CD14-positive monocyte (primary cell): ENCODE data around the gene FAM13C. TPM values are rescaled to one million over a fixed set of nuclear protein-coding genes. Genes with fewer than 3 reads are reported as not detected.

Source experiments
- DNase-seq, 3 donors: peaks; one replicate each; pipeline ENCODE4 v3.0.0-alpha.2; 2011 to 2022
- H2AFZ ChIP-seq: 2 replicates; pipeline ENCODE4 v1.6.0; 2012; ENCODE audit warnings: mild to moderate bottlenecking, low read depth, low read length, inconsistent platforms; ENCODE audit not compliant: insufficient read depth, poor library complexity, severe bottlenecking
- H3K27ac ChIP-seq, 2 donors: 1 replicate in 1 of 2; 2 replicates in 1 of 2; pipeline ENCODE4 v1.5.1; 2012 to 2013; ENCODE audit warnings: low read length in 2 of 2, control low read depth in 1 of 2, inconsistent platforms in 1 of 2, low read depth in 1 of 2, mild to moderate bottlenecking in 1 of 2
- H3K27me3 ChIP-seq, 2 donors: one replicate each; pipeline versions ENCODE4 v1.6.0 to v1.6.1; 2011 to 2013; ENCODE audit warnings: low read length in 2 of 2; ENCODE audit not compliant: control insufficient read depth in 2 of 2, insufficient read depth in 2 of 2
- H3K36me3 ChIP-seq, 2 donors: replicated peaks in 1 of 2; 1 replicate in 1 of 2; 2 replicates in 1 of 2; pipeline versions ENCODE4 v1.5.1 to v1.6.1; 2012 to 2013; ENCODE audit warnings: low read length in 2 of 2, control low read depth in 1 of 2, inconsistent platforms in 1 of 2, mild to moderate bottlenecking in 1 of 2; ENCODE audit not compliant: insufficient read depth in 2 of 2, control insufficient read depth in 1 of 2
- H3K4me1 ChIP-seq, 2 donors: 1 replicate in 1 of 2; 2 replicates in 1 of 2; pipeline versions ENCODE4 v1.5.1 to v1.6.1; 2012 to 2013; ENCODE audit warnings: low read length in 2 of 2, control low read depth in 1 of 2, inconsistent platforms in 1 of 2, mild to moderate bottlenecking in 1 of 2, moderate library complexity in 1 of 2; ENCODE audit not compliant: insufficient read depth in 2 of 2, control insufficient read depth in 1 of 2
- H3K4me2 ChIP-seq: replicated peaks from 2 replicates; pipeline ENCODE3; 2012; ENCODE audit warnings: low read length, moderate library complexity, mild to moderate bottlenecking; ENCODE audit not compliant: poor library complexity, severe bottlenecking; ENCODE audit errors: extremely low read depth
- H3K4me3 ChIP-seq, 3 experiments: fragments of 200-600 bp in 1 of 3; sonication (generic) in 1 of 3; replicated peaks in 1 of 3; 1 replicate in 2 of 3; 2 replicates in 1 of 3; pipeline ENCODE4 v1.5.1; 2011 to 2013; ENCODE audit warnings: low read length in 3 of 3, mild to moderate bottlenecking in 3 of 3, control low read depth in 2 of 3, low read depth in 2 of 3, inconsistent platforms in 1 of 3, moderate library complexity in 1 of 3
- H3K79me2 ChIP-seq: 2 replicates; pipeline ENCODE4 v1.6.0; 2012; ENCODE audit warnings: mild to moderate bottlenecking, control low read depth, inconsistent platforms, low read length, moderate library complexity; ENCODE audit not compliant: insufficient read depth
- H3K9ac ChIP-seq: 2 replicates; pipeline ENCODE4 v1.6.0; 2017; ENCODE audit warnings: low read length, mild to moderate bottlenecking; ENCODE audit not compliant: insufficient read depth, poor library complexity, severe bottlenecking
- H3K9me3 ChIP-seq, 2 donors: replicated peaks in 1 of 2; 1 replicate in 1 of 2; 2 replicates in 1 of 2; pipeline versions ENCODE4 v1.5.1 to v1.6.1; 2012 to 2013; ENCODE audit warnings: low read length in 2 of 2, control low read depth in 1 of 2; ENCODE audit not compliant: control insufficient read depth in 1 of 2, insufficient read depth in 1 of 2
- H4K20me1 ChIP-seq: 2 replicates; pipeline ENCODE4 v1.6.0; 2012; ENCODE audit warnings: mild to moderate bottlenecking, low read length, control low read depth, moderate library complexity; ENCODE audit not compliant: insufficient read depth
- H3K27ac Mint-ChIP-seq, 7 donors: one replicate each; pipeline ENCODE4 v1.8.0; 2020; ENCODE audit warnings: mild to moderate bottlenecking in 7 of 7, mixed read lengths in 7 of 7, moderate library complexity in 6 of 7, inconsistent platforms in 2 of 7
- H3K27me3 Mint-ChIP-seq, 3 donors: one replicate each; pipeline ENCODE4 v1.8.0; 2021 to 2022; ENCODE audit warnings: low read depth in 3 of 3, mild to moderate bottlenecking in 3 of 3, mixed read lengths in 3 of 3, moderate library complexity in 3 of 3, inconsistent platforms in 1 of 3
- H3K36me3 Mint-ChIP-seq, 2 donors: one replicate each; pipeline ENCODE4 v1.8.0; 2020; ENCODE audit warnings: mixed read lengths in 2 of 2, inconsistent platforms in 1 of 2, mild to moderate bottlenecking in 1 of 2
- H3K4me1 Mint-ChIP-seq: one replicate; pipeline ENCODE4 v1.8.0; 2020; ENCODE audit warnings: mild to moderate bottlenecking, mixed read lengths
- H3K4me3 Mint-ChIP-seq, 2 donors: one replicate each; pipeline ENCODE4 v1.8.0; 2020; ENCODE audit warnings: mild to moderate bottlenecking in 2 of 2, mixed read lengths in 2 of 2, moderate library complexity in 1 of 2
- H3K9me3 Mint-ChIP-seq, 7 donors: one replicate each; pipeline ENCODE4 v1.8.0; 2020 to 2022; ENCODE audit warnings: mixed read lengths in 7 of 7, mild to moderate bottlenecking in 6 of 7, moderate library complexity in 6 of 7, inconsistent platforms in 2 of 7
- CTCF ChIP-seq: fragments of 200-600 bp; IDR thresholded peaks from one replicate; pipeline ENCODE4 v1.8.0; 2022; ENCODE audit warnings: antibody characterized with exemption, mild to moderate bottlenecking
- WGBS: methylation state at CpG from one replicate; pipeline ENCODE4 v1.1.5; 2013; ENCODE audit warnings: missing lambda C conversion rate; ENCODE audit not compliant: insufficient coverage; 5-methylcytosine and 5-hydroxymethylcytosine counted together
- intact Hi-C, 2 donors: fragments of 100-400 bp; cut with micrococcal nuclease; formaldehyde crosslinking; loops; one replicate each; pipeline versions ENCODE4 v1.15.0 to v1.15.1; 2023
- polyA plus RNA-seq, 3 donors: library from polyadenylated mRNA; depleted of rRNA in 1 of 3; unstranded in 2 of 3; stranded (reverse) in 1 of 3; fragments of 300-500 nt in 2 of 3; fragments of >200 nt in 1 of 3; fragmentation: Illumina TruSeq in 2 of 3; gene quantifications; 1 replicate in 2 of 3; 2 replicates in 1 of 3; pipeline ENCODE4 v1.2.3, GENCODE V29; 2012 to 2021

The FAM13C gene
- polyA plus RNA-seq, 3 donors, result not detected

DNA sequence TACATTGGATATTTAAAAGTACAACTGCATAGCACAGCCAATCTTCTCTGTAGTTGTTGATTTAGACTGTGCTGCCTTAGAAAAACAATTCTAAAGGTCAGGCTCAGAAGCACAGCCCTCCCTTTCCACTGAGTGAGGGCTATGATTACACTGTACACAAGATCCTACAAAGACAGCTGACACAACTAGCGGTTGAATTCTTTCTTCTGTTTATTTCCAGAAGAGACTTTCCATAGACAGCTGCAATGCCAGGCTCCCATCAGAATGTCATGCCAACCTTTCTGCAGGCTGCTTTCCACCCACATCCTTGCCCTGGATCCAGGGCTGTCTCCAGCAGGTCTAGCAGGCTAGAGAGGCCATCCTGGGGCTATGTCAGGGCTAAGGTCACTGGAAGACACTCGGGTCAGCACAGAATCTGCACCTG is 39.3 kb downstream of the FAM13C start:
- no peak overlapping the region for H2AFZ ChIP-seq
- DNase-seq, result no peak
- H3K9me3 ChIP-seq, result peaks cover 0 to 3% of the 10 kb centered on the region in 2 donors
- H3K4me1 ChIP-seq, result no peaks in the 10 kb centered on the region
- no peak overlapping the region for H3K4me2 ChIP-seq
- no peaks in the 10 kb centered on the region for H3K79me2 ChIP-seq
- TF ChIP-seq CTCF, result no peak
- no peak overlapping the region for H3K27ac Mint-ChIP-seq
- H3K36me3 Mint-ChIP-seq, result no peaks in the 10 kb centered on the region
- H3K27me3 Mint-ChIP-seq, result peaks cover 0 to 2% (median 0%) of the 10 kb centered on the region in 3 donors
- no peaks in the 10 kb centered on the region for H3K4me1 Mint-ChIP-seq
- WGBS, result 94% methylated on average over 2 of the region's 2 CpGs
- no peak overlapping the region for H3K9ac ChIP-seq
- H4K20me1 ChIP-seq, result no peaks in the 10 kb centered on the region
- H3K36me3 ChIP-seq, result no peaks in the 10 kb centered on the region
- peaks cover 0 to 10% (median 2%) of the 10 kb centered on the region in 7 donors for H3K9me3 Mint-ChIP-seq
- no peak overlapping the region for H3K4me3 ChIP-seq
- intact Hi-C loops, result no loop called here
- H3K27ac ChIP-seq, result no peak overlapping the region
- no peak overlapping the region for H3K4me3 Mint-ChIP-seq
- no peaks in the 10 kb centered on the region for H3K27me3 ChIP-seq

DNA sequence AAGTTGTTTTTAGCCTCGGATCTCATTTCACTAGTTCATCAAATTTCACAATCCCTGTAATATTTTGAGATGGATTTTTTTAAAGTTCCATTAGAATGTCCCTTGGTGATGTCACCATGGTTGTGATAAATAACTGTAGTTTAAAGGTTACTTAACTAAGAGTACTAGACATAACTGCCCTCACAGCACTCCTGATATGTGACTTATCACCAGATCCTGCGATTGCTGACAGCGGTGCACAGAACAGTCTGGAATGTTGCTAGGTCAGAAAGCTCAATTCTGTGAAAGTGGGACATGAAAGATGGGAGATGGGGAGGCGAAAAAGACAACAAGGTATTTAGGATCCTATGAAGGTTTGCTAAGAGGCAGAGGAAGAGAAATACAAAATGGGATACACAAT is 40.2 kb downstream of the FAM13C start:
- H3K4me1 ChIP-seq, result no peaks in the 10 kb centered on the region
- 90% methylated on average over 2 of the region's 4 CpGs for WGBS
- intact Hi-C loops, result no loop called here

More for the DNA sequence above, 40.2 kb downstream of the FAM13C start:
- no peak for DNase-seq
- TF ChIP-seq CTCF, result no peak
- H3K36me3 Mint-ChIP-seq, result no peaks in the 10 kb centered on the region
- Histone ChIP-seq H3K27ac (no peak overlapping the region), H3K36me3 (no peaks in the 10 kb centered on the region), H4K20me1 (no peaks in the 10 kb centered on the region), H3K9ac (no peak overlapping the region), H3K4me2 (no peak overlapping the region), H3K4me3 (no peak overlapping the region), H3K79me2 (no peaks in the 10 kb centered on the region), H2AFZ (no peak overlapping the region), H3K9me3 (peaks cover 0 to 3% of the 10 kb centered on the region in 2 donors), H3K27me3 (no peaks in the 10 kb centered on the region)
- H3K27ac Mint-ChIP-seq, result no peak overlapping the region
- H3K4me3 Mint-ChIP-seq, result no peak overlapping the region
- H3K4me1 Mint-ChIP-seq, result no peaks in the 10 kb centered on the region
- peaks cover 0 to 10% (median 2%) of the 10 kb centered on the region in 7 donors for H3K9me3 Mint-ChIP-seq
- H3K27me3 Mint-ChIP-seq, result peaks cover 0 to 2% (median 0%) of the 10 kb centered on the region in 3 donors
